IPS DF 6.9 (cell line): ENCODE results near the gene PACS2.
"Not testable (repeated sequence)": the region's sequence is repeated elsewhere in the genome, so short reads cannot be mapped to it uniquely, and the experiment has no call there.

Experiments used
- DNase-seq: peaks from one replicate; pipeline ENCODE4 v3.0.0-alpha.2; 2013; ENCODE audit warnings: low read depth, low spot score
- H3K27ac ChIP-seq: one replicate; pipeline ENCODE4 v1.5.1; 2013; ENCODE audit warnings: low read length, control low read depth
- H3K27me3 ChIP-seq: 2 replicates; pipeline ENCODE4 v1.6.1; 2013; ENCODE audit warnings: mild to moderate bottlenecking, low read length; ENCODE audit not compliant: control insufficient read depth, insufficient read depth
- H3K36me3 ChIP-seq: 2 replicates; pipeline ENCODE4 v1.6.1; 2013; ENCODE audit warnings: low read length; ENCODE audit not compliant: control insufficient read depth, insufficient read depth
- H3K4me1 ChIP-seq: 2 replicates; pipeline ENCODE4 v1.6.1; 2013; ENCODE audit warnings: low read length; ENCODE audit not compliant: control insufficient read depth, insufficient read depth
- H3K4me3 ChIP-seq: 2 replicates; pipeline ENCODE4 v1.5.1; 2013; ENCODE audit warnings: mild to moderate bottlenecking, low read length
- H3K9me3 ChIP-seq: 2 replicates; pipeline ENCODE4 v1.6.1; 2013; ENCODE audit warnings: low read length, inconsistent platforms; ENCODE audit not compliant: control insufficient read depth, insufficient read depth
- WGBS: extraction: QIAGEN DNeasy Blood & Tissue Kit; methylation state at CpG from one replicate; pipeline ENCODE4 v1.1.7; 2013; ENCODE audit warnings: mixed read lengths, missing lambda C conversion rate; ENCODE audit not compliant: insufficient read length, insufficient coverage; 5-methylcytosine and 5-hydroxymethylcytosine counted together

PACS2 gene

GRCh38 chr14:105324871-105325270 lies 10.3 kb downstream of the PACS2 start:
- H3K27ac ChIP-seq: no peak overlapping the region
- DNase-seq: no peak
- peaks cover 31% of the 10 kb centered on the region for H3K4me1 ChIP-seq
- WGBS: no CpG with 5 or more reads among the region's 12 CpGs
- H3K4me3 ChIP-seq: no peak overlapping the region
- H3K36me3 ChIP-seq: no peaks in the 10 kb centered on the region
- H3K9me3 ChIP-seq: no peaks in the 10 kb centered on the region
- H3K27me3 ChIP-seq: no peaks in the 10 kb centered on the region

- Histone ChIP-seq H3K4me1 (peaks cover 31% of the 10 kb centered on the region), H3K27ac (no peak overlapping the region), H3K4me3 (no peak overlapping the region), H3K36me3 (no peaks in the 10 kb centered on the region), H3K9me3 (no peaks in the 10 kb centered on the region), H3K27me3 (no peaks in the 10 kb centered on the region)
- DNase-seq: no peak
- no CpG with 5 or more reads among the region's 9 CpGs for WGBS
Observed at GRCh38 chr14:105325303-105325702, 10.8 kb downstream of the PACS2 start.

DNA sequence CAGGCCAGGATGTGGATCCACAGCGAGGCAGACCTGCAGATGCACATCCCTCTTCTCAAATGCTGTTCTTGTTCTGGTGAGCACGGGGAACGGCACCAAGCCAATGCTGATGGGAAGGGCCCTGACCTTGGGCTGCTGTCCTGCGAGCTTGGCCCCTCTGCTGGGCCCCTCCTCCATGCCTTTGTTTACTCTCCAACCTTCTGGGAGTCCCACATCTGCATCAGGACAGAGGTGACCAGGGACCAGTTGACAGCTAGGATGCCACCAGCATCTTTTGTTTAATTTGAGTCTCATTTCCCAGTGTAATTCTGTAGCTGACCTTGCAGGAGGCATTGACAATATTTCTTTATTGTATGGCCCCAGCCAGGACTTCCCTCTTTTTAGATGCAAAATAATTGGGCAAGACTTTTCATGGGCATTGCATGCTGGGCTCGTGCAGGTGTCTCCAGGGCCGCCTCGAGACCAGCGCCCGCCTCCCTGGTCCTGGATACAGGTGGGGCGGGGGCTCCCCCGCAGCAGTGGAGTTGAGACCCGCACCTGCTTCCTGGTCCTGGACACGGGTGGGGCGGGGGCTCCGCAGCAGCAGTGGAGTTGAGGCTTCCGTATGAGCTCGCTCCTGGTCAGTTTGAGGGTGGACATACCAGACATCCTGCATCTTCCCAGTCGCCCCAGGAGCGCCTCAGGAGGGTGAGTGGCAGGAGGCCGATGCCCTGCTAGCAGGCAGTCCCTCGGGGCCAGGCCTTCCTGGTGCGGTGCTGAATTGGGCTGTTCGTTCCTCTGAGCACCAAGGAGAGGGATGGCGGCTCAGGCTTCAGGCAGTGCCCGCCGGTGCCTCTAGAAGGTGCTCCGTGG lies 11.4 kb downstream of the PACS2 start:
- no CpG with 5 or more reads among the region's 27 CpGs for WGBS
- DNase-seq: no peak
- peaks cover 32% of the 10 kb centered on the region for H3K4me1 ChIP-seq

DNA sequence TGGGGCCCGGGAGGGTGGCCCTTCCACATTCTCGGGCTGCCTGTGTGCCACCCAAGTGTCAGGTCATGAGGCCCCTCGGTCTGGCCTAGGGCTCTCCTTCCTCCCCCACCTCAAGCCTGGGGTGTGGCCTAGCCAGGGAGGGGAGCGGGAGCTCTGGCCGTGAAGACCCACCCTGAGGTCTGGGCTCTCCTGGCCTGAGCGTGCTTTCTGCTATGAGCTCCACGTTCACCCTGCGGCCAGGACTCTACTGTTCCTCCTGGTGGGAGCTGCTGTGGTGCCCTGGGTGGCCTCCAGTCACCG lies 12.0 kb downstream of the PACS2 start:
- Histone ChIP-seq H3K27ac (no peak overlapping the region), H3K9me3 (no peaks in the 10 kb centered on the region), H3K27me3 (no peaks in the 10 kb centered on the region), H3K4me3 (no peak overlapping the region), H3K4me1 (peaks cover 32% of the 10 kb centered on the region), H3K36me3 (no peaks in the 10 kb centered on the region)
- WGBS: no CpG with 5 or more reads among the region's 9 CpGs
- DNase-seq: no peak

More for the DNA sequence above, 11.4 kb downstream of the PACS2 start:
- no peak overlapping the region for H3K4me3 ChIP-seq
- no peaks in the 10 kb centered on the region for H3K27me3 ChIP-seq
- H3K9me3 ChIP-seq: no peaks in the 10 kb centered on the region
- no peaks in the 10 kb centered on the region for H3K36me3 ChIP-seq
- H3K27ac ChIP-seq: no peak overlapping the region

GRCh38 chr14:105326891-105327694 lies 12.5 kb downstream of the PACS2 start:
- no peaks in the 10 kb centered on the region for H3K9me3 ChIP-seq
- H3K36me3 ChIP-seq: no peaks in the 10 kb centered on the region
- H3K4me3 ChIP-seq: no peak overlapping the region
- H3K27ac ChIP-seq: no peak overlapping the region
- peaks cover 32% of the 10 kb centered on the region for H3K4me1 ChIP-seq
- no peak for DNase-seq
- H3K27me3 ChIP-seq: no peaks in the 10 kb centered on the region
- WGBS: no CpG with 5 or more reads among the region's 34 CpGs

GRCh38 chr14:105327695-105328045 lies 13.1 kb downstream of the PACS2 start:
- not testable (repeated sequence) for H3K27ac ChIP-seq, H3K4me3 ChIP-seq, H3K27me3 ChIP-seq, DNase-seq, H3K9me3 ChIP-seq, H3K36me3 ChIP-seq
- WGBS: no CpG with 5 or more reads among the region's 17 CpGs
- peaks cover 32% of the 10 kb centered on the region for H3K4me1 ChIP-seq

DNA sequence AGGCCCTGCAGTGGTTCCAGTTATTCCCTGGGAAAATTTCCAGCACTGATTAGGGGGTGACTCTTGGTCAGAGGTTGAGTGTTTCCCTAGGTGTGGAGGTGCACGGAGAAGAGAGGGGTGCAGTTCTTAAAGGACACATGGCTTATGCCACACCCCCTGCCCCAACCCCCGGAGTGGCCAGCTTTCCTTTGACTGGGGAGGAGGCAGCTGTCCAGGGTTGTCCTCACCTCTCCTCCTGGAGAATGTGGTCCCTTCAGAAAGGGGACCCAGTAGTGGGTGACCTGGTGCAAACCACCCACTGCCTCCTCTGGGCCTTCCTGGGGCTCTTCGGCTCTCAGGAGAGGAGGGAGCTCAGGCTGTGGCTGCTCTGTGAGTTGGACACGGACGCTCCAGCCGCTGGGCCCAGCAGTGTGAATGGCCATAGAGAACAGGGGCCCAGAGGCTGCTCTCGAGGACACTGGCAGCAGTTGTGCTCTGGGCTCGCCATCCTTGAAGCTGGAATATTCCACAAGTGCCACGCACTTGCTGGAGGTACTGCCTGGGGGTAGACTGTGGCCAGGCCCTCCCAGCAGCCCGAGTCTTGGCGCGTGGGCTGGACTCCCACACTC lies 13.6 kb downstream of the PACS2 start:
- Histone ChIP-seq H3K9me3 (no peaks in the 10 kb centered on the region), H3K4me3 (no peak overlapping the region), H3K36me3 (no peaks in the 10 kb centered on the region), H3K4me1 (peaks cover 32% of the 10 kb centered on the region), H3K27ac (no peak overlapping the region), H3K27me3 (no peaks in the 10 kb centered on the region)
- DNase-seq: no peak
- WGBS: no CpG with 5 or more reads among the region's 12 CpGs

GRCh38 chr14:105328678-105329390 lies 14.3 kb downstream of the PACS2 start:
- H3K4me3 ChIP-seq: no peak overlapping the region
- no peaks in the 10 kb centered on the region for H3K9me3 ChIP-seq
- no CpG with 5 or more reads among the region's 15 CpGs for WGBS

GRCh38 chr14:105329411-105330150 lies 15.0 kb downstream of the PACS2 start:
- no peak overlapping the region for H3K27ac ChIP-seq

More at GRCh38 chr14:105328678-105329390, 14.3 kb downstream of the PACS2 start:
- H3K36me3 ChIP-seq: no peaks in the 10 kb centered on the region; the same call in 1 of the 2 replicates
- no peaks in the 10 kb centered on the region for H3K27me3 ChIP-seq
- H3K4me1 ChIP-seq: peaks cover 30% of the 10 kb centered on the region
- H3K27ac ChIP-seq: no peak overlapping the region
- no peak for DNase-seq

More at GRCh38 chr14:105329411-105330150, 15.0 kb downstream of the PACS2 start:
- Histone ChIP-seq H3K4me3 (no peak overlapping the region), H3K4me1 (peaks cover 26% of the 10 kb centered on the region), H3K9me3 (no peaks in the 10 kb centered on the region), H3K27me3 (no peaks in the 10 kb centered on the region), H3K36me3 (no peaks in the 10 kb centered on the region; the same call in 1 of the 2 replicates)
- no peak for DNase-seq
- WGBS: no CpG with 5 or more reads among the region's 17 CpGs
